Measurements from ENCODE around the gene CACNA1B.

Gene CACNA1B

DNA sequence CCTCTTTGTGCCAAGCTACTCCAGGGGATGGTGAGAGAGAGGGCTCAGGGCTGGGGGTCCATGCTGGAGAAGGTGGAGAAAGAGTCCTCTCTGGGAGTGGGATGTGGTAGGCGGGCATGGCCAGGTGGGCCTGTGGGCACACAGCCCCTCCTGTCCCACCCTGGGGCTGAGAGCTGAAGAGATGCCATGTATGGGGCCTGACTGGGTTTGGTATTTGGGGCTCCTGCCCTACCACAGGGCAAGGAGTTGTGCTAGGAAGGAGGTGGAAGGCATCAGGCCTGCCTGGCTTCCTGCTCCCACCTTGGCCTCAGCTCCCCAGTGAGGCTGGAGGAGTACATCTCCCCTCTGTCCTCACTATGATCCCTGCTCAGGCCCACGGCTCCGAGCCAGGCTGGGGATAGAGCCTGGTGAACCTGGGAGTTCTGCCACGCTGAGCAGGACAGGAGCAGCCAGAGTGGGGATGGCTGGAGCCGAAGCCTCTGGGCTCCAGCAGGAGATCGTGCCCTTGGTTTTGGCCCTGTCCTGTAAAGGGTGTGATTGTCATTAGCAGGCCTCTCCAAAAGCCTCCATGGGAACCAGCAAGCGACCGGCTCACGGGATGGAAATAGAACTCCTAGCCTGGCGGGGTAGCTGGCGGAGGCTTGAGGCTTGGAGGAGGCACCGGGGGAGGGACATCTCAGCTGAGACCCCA, 75.5 kb downstream of the CACNA1B start:
- no peak overlapping the region for H3K4me3 ChIP-seq (ENCODE audit: low read length)
- TF ChIP-seq, protein P1, sequence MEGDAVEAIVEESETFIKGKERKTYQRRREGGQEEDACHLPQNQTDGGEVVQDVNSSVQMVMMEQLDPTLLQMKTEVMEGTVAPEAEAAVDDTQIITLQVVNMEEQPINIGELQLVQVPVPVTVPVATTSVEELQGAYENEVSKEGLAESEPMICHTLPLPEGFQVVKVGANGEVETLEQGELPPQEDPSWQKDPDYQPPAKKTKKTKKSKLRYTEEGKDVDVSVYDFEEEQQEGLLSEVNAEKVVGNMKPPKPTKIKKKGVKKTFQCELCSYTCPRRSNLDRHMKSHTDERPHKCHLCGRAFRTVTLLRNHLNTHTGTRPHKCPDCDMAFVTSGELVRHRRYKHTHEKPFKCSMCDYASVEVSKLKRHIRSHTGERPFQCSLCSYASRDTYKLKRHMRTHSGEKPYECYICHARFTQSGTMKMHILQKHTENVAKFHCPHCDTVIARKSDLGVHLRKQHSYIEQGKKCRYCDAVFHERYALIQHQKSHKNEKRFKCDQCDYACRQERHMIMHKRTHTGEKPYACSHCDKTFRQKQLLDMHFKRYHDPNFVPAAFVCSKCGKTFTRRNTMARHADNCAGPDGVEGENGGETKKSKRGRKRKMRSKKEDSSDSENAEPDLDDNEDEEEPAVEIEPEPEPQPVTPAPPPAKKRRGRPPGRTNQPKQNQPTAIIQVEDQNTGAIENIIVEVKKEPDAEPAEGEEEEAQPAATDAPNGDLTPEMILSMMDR (conservative IDR thresholded peaks at IDR 0.05; ENCODE audit: low read length), result no peak
- no peak for DNase-seq (ENCODE audit: low read depth)

DNA sequence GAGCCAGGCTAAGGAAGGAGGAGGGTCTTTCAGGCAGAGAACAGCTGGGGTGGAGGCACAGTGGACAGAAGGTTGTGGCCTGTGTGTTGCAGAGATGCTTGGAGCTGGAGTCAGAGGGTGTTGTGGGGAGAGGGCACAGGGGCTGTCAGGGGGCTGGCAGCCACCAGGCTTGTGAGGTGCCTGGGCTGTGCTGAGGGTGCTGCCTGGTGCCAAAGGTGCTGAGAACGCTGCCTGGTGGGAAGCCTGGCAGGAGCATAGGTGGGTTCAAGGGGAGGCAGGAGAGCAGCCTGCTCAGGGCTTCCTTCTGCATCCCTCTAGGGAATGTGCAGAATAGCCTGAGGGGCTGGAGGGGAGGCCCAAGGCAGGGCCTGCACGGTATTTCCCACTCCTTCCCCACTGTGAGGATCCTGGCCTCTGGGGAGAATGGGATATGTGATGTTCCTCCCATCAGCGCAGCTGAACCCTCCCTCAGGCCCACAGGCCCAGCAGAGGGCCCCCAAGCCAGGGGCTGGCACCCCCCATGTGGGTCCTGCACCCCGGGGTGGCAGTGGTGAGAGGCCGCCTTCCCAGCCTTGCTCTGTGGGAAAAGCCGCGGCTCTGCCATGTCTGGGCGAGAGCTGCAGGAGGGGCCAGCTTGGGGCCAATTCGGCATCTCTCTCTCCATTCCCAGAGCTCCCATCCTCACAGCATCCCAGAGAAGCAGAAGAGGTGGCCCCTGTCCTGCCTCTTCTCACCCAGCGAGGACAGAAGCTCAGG, 76.3 kb downstream of the CACNA1B start:
- TF ChIP-seq, protein P1 (conservative IDR thresholded peaks at IDR 0.05; ENCODE audit: low read length), result no peak
- H3K4me3 ChIP-seq (ENCODE audit: low read length), result no peak overlapping the region
- DNase-seq (ENCODE audit: low read depth), result no peak

GRCh38 chr9:137955224-137955570, 77.6 kb downstream of the CACNA1B start:
- no peak overlapping the region for H3K4me3 ChIP-seq (ENCODE audit: low read length)
- no peak for DNase-seq (ENCODE audit: low read depth)
- TF ChIP-seq, protein P1 (conservative IDR thresholded peaks at IDR 0.05; ENCODE audit: low read length), result no peak

DNA sequence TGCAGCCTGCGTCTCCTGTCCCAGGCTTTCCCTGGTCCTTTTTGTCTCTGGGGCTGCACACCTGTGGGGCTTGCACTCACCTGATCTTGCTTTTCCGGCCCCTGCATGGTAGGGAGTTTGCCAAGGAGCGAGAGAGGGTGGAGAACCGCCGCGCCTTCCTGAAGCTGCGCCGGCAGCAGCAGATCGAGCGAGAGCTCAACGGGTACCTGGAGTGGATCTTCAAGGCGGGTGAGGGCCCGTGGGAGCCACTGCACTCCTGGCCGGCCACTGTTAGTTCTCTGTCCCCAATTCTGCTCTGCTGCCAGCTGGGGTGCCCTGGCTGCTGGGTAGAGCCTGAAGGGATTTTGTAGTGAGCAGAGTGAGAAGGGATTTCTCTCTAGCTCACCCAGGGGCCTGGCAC, 78.0 kb downstream of the CACNA1B start:
- H3K4me3 ChIP-seq (ENCODE audit: low read length), result no peak overlapping the region
- no peak for DNase-seq (ENCODE audit: low read depth)
- TF ChIP-seq, protein P1 (conservative IDR thresholded peaks at IDR 0.05; ENCODE audit: low read length), result no peak

- DNase-seq (ENCODE audit: low read depth), result no peak
- TF ChIP-seq, protein P1 (conservative IDR thresholded peaks at IDR 0.05; ENCODE audit: low read length), result no peak
- H3K4me3 ChIP-seq (ENCODE audit: low read length), result no peak overlapping the region
Observed at GRCh38 chr9:137956039-137956438, 78.5 kb downstream of the CACNA1B start.

DNA sequence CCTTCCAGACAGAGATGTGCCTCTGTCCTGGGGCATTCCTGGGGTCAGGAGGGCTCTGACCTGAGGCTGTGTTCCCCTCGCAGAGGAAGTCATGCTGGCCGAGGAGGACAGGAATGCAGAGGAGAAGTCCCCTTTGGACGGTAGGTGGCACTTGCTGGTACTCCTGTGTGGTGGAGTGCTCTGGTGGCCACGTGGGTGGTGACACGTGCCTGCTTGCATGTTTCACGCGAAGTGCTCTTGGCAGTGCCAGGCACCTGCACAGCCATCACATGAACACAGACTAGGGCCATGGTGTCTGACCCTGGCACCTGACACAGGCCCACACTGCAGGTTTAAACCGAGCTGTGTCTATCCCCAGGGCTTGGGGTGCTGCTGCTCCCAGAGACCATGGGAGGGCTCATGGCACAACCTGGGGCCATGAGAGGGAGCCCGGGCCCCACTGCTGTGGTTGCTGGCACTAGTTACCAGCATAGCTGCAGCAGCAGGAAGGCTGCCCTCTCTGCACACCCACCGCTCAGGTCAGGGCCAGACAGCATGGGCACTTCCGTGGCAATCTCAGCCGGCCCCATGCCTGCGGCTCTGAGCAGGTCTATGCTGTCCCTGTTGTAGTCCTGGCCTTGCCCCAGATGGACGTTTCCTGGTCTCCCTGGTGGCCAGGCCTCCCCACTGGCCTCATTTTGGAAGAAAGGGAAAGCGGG, 79.3 kb downstream of the CACNA1B start:
- H3K4me3 ChIP-seq (ENCODE audit: low read length), result no peak overlapping the region
- DNase-seq (ENCODE audit: low read depth), result no peak

More for the DNA sequence above, 79.3 kb downstream of the CACNA1B start:
- TF ChIP-seq, protein P1 (conservative IDR thresholded peaks at IDR 0.05; ENCODE audit: low read length), result no peak

Measured in AG10803 (cell line).